BLaER1 (cell line): Measurements from ENCODE around the gene SHROOM1.
A peak's percentile ranks its signal among the peaks of the same experiment; 100 is the strongest.

Source experiments
- H3K27ac ChIP-seq: shearing (Covaris generic); formaldehyde crosslinking; 2 replicates; pipeline ENCODE4 v1.8.1; 2022
- H3K27me3 ChIP-seq: shearing (Covaris generic); formaldehyde crosslinking; 2 replicates; pipeline ENCODE4 v1.8.1; 2022
- H3K36me3 ChIP-seq: shearing (Covaris generic); formaldehyde crosslinking; 2 replicates; pipeline ENCODE4 v1.8.1; 2022
- H3K4me1 ChIP-seq: shearing (Covaris generic); formaldehyde crosslinking; 2 replicates; pipeline ENCODE4 v1.8.1; 2022
- H3K4me2 ChIP-seq: shearing (Covaris generic); formaldehyde crosslinking; 2 replicates; pipeline ENCODE4 v1.8.1; 2022
- H3K4me3 ChIP-seq: shearing (Covaris generic); formaldehyde crosslinking; 2 replicates; pipeline ENCODE4 v1.8.1; 2022
- H3K9ac ChIP-seq: shearing (Covaris generic); formaldehyde crosslinking; 2 replicates; pipeline ENCODE4 v1.8.1; 2022
- H3K9me3 ChIP-seq: shearing (Covaris generic); formaldehyde crosslinking; 2 replicates; pipeline ENCODE4 v1.8.1; 2022
- H4K20me1 ChIP-seq: shearing (Covaris generic); formaldehyde crosslinking; 2 replicates; pipeline ENCODE4 v1.8.1; 2022
- Cebpa-rat ChIP-seq: shearing (Covaris generic); IDR thresholded peaks from 2 replicates; pipeline ENCODE4 v1.8.1; 2022

SHROOM1 gene, protein sequence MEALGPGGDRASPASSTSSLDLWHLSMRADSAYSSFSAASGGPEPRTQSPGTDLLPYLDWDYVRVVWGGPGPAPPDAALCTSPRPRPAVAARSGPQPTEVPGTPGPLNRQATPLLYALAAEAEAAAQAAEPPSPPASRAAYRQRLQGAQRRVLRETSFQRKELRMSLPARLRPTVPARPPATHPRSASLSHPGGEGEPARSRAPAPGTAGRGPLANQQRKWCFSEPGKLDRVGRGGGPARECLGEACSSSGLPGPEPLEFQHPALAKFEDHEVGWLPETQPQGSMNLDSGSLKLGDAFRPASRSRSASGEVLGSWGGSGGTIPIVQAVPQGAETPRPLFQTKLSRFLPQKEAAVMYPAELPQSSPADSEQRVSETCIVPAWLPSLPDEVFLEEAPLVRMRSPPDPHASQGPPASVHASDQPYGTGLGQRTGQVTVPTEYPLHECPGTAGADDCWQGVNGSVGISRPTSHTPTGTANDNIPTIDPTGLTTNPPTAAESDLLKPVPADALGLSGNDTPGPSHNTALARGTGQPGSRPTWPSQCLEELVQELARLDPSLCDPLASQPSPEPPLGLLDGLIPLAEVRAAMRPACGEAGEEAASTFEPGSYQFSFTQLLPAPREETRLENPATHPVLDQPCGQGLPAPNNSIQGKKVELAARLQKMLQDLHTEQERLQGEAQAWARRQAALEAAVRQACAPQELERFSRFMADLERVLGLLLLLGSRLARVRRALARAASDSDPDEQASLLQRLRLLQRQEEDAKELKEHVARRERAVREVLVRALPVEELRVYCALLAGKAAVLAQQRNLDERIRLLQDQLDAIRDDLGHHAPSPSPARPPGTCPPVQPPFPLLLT

DNA sequence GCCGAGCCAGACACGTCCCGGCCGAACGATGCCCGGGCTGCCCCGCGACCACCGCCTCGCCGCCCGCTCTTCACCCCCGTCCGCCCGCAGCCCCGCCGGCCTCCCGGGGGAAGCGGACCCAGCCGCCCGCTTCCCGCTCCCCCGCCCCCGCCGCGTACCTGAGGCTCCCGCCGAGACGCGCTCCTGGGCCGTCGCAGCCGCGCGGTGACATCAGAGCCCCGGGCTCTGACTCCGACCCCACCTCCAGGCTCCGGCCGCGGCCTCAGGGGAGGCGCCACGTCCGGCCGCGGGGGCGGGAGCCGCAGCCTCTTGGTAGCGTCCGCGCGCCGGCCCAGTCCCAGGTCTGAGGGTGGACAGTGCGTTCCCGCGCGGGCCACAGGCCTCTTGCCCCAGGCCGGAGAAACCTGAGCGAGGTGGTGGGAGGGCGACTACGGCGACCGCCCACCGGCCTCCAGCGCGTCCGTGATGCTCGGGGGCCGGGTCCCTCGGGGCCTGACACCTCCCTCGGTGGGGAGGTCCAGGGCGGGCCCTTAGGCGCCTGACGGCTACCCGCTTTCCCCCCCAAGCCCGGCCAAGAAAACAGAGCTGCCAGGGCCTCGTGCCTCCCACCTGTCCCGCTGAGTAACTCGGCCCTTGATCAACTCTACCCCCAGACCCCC lies at the start of gene SHROOM1:
SHROOM1 (minus strand) TSS at position 212 of the 659 bp plus-strand sequence. CDS start 4,507 bp downstream, outside the sequence.
- no peaks in the 10 kb centered on the region for H3K9me3 ChIP-seq
- peaks cover 68% of the 10 kb centered on the region for H3K27me3 ChIP-seq
- no peaks in the 10 kb centered on the region for H3K36me3 ChIP-seq
- H3K9ac ChIP-seq: peak within 1 kb of the TSS; percentile 60
- H4K20me1 ChIP-seq: peaks cover 12% of the 10 kb centered on the region; the same call in 1 of the 2 replicates
- peaks cover 5% of the 10 kb centered on the region for H3K4me1 ChIP-seq
- 0 out of 2 replicates have a peak within 1 kb of the TSS, but pooled peaks have one; percentile 15 for H3K27ac ChIP-seq
- TF ChIP-seq Cebpa-rat: no peak
- H3K4me2 ChIP-seq: peak within 1 kb of the TSS; percentile 95
- peak within 1 kb of the TSS; percentile 77 for H3K4me3 ChIP-seq

DNA sequence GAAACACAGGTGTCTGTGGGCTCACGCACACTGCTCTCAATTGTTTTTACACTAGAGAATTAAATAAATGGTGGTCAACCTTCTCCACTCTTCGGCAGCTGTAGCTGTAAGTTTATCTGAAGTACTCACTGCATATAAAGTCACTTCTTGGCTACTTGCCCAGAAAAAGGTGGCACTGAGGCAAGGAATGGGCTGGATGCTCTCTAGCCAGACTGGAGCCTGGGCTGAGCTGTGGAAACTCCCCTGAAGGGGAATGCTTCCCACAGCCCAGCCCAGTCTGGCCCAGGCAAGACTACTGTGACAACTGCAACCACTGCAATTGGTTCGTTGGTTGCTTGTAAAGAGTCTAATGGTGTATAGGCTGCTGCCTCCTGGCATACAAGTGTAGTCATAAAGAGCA lies 47.5 kb upstream of the SHROOM1 start:
- H3K4me3 ChIP-seq: no peak overlapping the region
- no peak for TF ChIP-seq Cebpa-rat
- H3K9me3 ChIP-seq: no peaks in the 10 kb centered on the region
- peaks cover 88% of the 10 kb centered on the region for H3K36me3 ChIP-seq
- no peak overlapping the region for H3K27ac ChIP-seq
- H3K4me1 ChIP-seq: no peaks in the 10 kb centered on the region
- no peak overlapping the region for H3K4me2 ChIP-seq
- no peaks in the 10 kb centered on the region for H3K27me3 ChIP-seq
- H4K20me1 ChIP-seq: 0 out of 2 replicates have a peak, but pooled peaks cover 8% of the 10 kb centered on the region
- H3K9ac ChIP-seq: no peak overlapping the region

DNA sequence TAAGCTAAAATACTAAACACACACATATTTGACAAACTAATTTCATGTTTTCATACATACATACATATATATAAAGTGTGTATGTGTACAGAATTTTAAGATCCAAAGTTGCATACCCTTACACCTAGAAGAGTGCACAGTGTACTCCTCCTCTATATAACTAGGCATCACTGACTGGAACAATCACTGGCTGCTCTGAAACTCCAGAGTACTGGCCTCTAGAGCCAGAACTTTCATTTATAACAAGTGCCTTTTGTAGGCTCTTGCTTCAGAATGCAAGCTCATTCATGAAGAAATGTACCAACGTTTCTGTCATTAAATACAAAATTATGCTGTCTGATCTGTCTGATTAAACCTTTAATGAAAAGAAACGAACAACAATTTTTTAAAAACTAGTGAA lies 47.0 kb upstream of the SHROOM1 start:
- Histone ChIP-seq H3K36me3 (peaks cover 88% of the 10 kb centered on the region), H3K9me3 (no peaks in the 10 kb centered on the region), H3K4me1 (no peaks in the 10 kb centered on the region), H3K9ac (no peak overlapping the region), H3K27me3 (no peaks in the 10 kb centered on the region), H3K4me2 (no peak overlapping the region), H3K4me3 (no peak overlapping the region), H3K27ac (no peak overlapping the region), H4K20me1 (0 out of 2 replicates have a peak, but pooled peaks cover 8% of the 10 kb centered on the region)
- no peak for TF ChIP-seq Cebpa-rat

DNA sequence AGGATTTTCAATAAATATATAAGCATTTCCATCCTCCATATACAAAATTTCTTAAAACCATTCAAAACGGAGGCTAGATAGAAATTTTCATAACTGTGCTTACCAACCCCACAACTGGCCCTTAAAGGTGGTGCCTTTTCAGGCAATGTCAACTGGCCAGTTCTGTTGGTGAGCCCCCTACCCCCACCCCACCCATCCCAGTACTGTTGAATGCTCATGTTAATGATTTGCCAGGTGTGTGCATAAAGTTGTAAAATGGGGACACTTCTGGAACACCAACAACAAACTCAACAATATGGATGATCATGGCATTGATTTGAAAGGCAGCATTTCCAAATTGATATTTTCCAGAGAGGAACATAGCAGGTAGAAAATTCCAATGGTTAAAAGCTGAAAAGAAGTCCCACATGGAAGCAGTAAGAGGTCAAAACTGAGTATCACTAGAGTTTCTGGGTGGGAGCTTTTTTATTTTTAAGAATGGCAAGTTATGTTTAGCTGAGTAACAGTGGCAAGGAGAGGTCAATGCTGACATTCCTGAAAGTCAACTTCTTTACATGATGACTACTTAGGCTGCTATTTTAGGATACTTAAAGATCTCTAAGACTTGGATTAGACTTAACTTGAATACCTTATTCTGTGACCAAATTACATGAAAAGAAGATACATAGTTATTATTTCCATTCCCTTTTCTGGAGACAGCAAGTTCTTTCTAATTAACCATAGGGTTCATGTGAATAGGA lies 45.7 kb upstream of the SHROOM1 start:
- no peak for TF ChIP-seq Cebpa-rat
- H3K36me3 ChIP-seq: peaks cover 86% of the 10 kb centered on the region
- no peaks in the 10 kb centered on the region for H3K27me3 ChIP-seq
- H3K4me1 ChIP-seq: no peaks in the 10 kb centered on the region
- H3K4me3 ChIP-seq: no peak overlapping the region
- H3K27ac ChIP-seq: no peak overlapping the region
- H3K9ac ChIP-seq: no peak overlapping the region
- no peaks in the 10 kb centered on the region for H3K9me3 ChIP-seq
- no peak overlapping the region for H3K4me2 ChIP-seq
- H4K20me1 ChIP-seq: 0 out of 2 replicates have a peak, but pooled peaks cover 8% of the 10 kb centered on the region

DNA sequence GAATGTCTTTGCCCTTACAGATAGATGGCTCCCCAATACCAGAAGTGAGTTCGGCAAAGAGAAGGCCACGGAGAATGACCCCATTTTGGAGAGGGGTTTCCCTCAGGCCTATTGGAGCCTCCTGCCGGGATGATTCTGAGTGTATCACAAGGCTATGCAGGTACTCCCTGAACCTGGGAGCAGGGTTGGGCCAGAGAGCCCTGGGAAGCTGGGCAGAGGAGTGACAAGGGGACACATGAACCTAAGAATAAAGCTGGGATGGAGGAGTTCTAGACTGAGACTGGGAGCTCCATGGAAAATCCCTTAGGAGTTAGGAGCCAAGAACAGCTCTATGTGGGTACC lies 43.5 kb upstream of the SHROOM1 start:
- Histone ChIP-seq H3K4me2 (no peak overlapping the region), H3K27ac (no peak overlapping the region), H3K9me3 (no peaks in the 10 kb centered on the region), H3K9ac (no peak overlapping the region), H3K27me3 (no peaks in the 10 kb centered on the region), H3K36me3 (peaks cover 87% of the 10 kb centered on the region), H3K4me3 (no peak overlapping the region), H3K4me1 (no peaks in the 10 kb centered on the region), H4K20me1 (no peaks in the 10 kb centered on the region; the same call in 1 of the 2 replicates)
- no peak for TF ChIP-seq Cebpa-rat

DNA sequence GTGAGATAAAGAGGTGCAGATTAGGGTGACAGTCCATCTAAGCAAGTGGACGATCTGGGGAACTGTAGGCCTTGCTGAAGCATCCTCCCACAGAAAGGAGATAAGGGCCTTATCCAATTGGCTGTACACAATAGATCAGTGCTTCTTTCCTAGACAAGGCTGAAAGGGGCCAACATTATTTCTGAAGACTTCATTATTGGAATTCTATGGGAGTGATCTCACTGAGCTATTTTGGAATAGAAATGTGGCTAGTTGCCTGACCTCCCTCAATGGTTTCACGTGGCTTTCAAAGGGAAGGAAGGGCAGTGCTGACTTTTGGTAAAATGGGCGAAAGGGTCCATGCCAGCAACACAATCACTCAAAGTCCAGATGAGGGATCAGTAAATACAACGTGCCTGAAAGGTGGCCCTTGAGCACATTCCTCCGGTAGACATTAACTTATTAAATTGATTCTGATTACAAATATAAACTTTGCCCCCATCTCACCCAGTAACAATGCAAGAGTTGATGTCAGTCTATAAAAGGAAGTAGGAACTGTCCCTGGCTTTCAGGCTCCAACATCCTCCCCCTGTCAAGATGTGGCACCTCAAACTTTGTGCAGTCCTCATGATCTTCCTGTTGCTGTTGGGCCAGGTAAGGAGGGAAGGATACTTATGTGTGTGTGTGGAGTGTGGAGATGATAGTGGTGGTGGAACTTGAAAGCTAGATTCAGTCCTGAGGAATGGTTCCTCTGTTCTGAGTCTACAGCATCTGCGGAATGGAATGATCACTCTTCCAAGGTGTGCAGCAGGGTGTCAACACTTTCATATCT lies 42.9 kb upstream of the SHROOM1 start, which contains the start of gene LEAP2:
LEAP2 (plus strand) TSS at position 550 of the 811 bp plus-strand sequence; CDS start at position 577, 27 bp downstream.
- Histone ChIP-seq H3K4me1 (no peaks in the 10 kb centered on the region), H3K9ac (no peak within 1 kb of the TSS), H3K4me3 (no peak within 1 kb of the TSS), H3K27ac (no peak within 1 kb of the TSS), H3K4me2 (no peak within 1 kb of the TSS), H3K9me3 (no peaks in the 10 kb centered on the region), H3K27me3 (no peaks in the 10 kb centered on the region), H4K20me1 (peaks cover 4% of the 10 kb centered on the region; the same call in 1 of the 2 replicates), H3K36me3 (peaks cover 87% of the 10 kb centered on the region)
- TF ChIP-seq Cebpa-rat: no peak

DNA sequence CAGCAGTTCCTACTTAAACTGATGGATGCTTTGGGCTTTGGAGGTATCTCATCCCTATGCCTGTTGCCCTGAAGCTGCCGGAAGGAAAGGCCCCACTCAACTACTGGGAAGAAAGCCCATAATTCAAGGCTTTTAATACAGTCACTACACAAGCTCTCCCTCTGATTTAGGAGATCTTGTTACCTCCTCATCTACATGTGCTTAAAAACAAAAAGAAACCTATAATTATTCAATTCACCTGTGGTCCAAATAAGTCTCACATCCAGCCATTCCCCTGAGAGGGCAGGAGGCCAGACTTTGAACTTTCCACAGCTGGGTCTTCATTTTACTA lies 42.3 kb upstream of the SHROOM1 start:
- Histone ChIP-seq H3K27ac (no peak overlapping the region), H3K27me3 (no peaks in the 10 kb centered on the region), H3K4me2 (no peak overlapping the region), H3K9ac (no peak overlapping the region), H3K4me1 (peaks cover 5% of the 10 kb centered on the region), H3K4me3 (no peak overlapping the region), H3K36me3 (peaks cover 87% of the 10 kb centered on the region), H3K9me3 (no peaks in the 10 kb centered on the region), H4K20me1 (peaks cover 9% of the 10 kb centered on the region; the same call in 1 of the 2 replicates)
- no peak for TF ChIP-seq Cebpa-rat

DNA sequence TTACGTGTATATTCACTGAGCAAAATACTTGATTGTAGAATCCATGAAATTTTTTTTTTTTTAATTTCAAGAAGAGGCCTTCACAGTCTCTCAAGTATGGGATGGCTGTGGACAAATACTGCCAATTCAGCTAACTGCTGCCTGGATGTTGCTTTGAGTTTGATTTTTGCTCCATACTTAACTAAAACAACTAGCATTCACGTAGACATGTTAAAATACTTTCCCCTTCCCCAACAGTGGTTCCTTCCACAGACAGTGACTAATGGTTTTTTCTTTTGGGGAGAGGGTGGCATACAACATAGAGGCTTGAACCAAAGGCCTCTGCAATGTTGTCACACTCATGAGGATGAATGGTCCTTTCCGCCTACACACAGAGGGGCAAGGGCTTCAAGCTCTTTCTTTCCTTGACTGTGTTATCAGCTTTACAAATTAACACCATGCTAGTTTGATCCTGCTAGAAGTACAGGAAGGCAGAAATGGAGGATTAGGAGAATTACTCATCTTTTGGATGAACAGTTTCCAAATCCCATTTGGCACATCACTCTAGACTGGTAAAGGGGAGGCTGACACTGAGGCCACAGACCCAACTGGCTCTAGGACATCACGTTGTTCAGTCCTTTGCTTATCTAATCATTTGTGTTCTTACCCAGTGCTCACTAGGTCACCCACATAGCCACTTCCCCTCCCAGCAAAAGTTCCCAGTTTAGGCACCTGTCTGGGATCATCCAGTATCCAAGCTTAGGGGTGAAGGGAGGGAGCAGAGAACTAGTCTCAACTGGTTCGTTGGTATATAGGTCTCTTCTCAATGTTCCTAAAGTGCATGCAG lies 41.2 kb upstream of the SHROOM1 start:
- no peak overlapping the region for H3K9ac ChIP-seq
- peaks cover 82% of the 10 kb centered on the region for H3K36me3 ChIP-seq
- H3K9me3 ChIP-seq: no peaks in the 10 kb centered on the region
- no peak for TF ChIP-seq Cebpa-rat
- no peaks in the 10 kb centered on the region for H3K27me3 ChIP-seq
- no peak overlapping the region for H3K4me2 ChIP-seq
- H3K4me1 ChIP-seq: peaks cover 13% of the 10 kb centered on the region
- H3K27ac ChIP-seq: no peak overlapping the region
- H3K4me3 ChIP-seq: no peak overlapping the region
- H4K20me1 ChIP-seq: peaks cover 20% of the 10 kb centered on the region; the same call in 1 of the 2 replicates
